HepG2 (cell line): Measurements from ENCODE around the gene C20orf204. TPM values are rescaled to one million over a fixed set of nuclear protein-coding genes. Genes with fewer than 3 reads are reported as not detected.
A peak's percentile ranks its signal among the peaks of the same experiment; 100 is the strongest.

Experiments used
- HMGXB3 ChIP-seq: sonication (generic); formaldehyde crosslinking; IDR thresholded peaks from 2 replicates; pipeline ENCODE4 v1.4.0; 2020; ENCODE audit warnings: missing genetic modification reagents, borderline replicate concordance
- KLF16 ChIP-seq, 2 experiments: sonication (generic) in 1 of 2; formaldehyde crosslinking in 1 of 2; IDR thresholded peaks; 2 replicates each; pipeline versions ENCODE4 v1.6.1 to v1.8.0; 2016 to 2023; ENCODE audit warnings: missing genetic modification reagents in 2 of 2, missing compliant biosample characterization in 1 of 2
- ZC3H13 ChIP-seq: sonication (generic); formaldehyde crosslinking; IDR thresholded peaks from 2 replicates; pipeline ENCODE4 v1.8.1; 2023; ENCODE audit warnings: mild to moderate bottlenecking, missing genetic modification reagents, moderate library complexity
- ZNF687 ChIP-seq: sonication (generic); formaldehyde crosslinking; IDR thresholded peaks from 2 replicates; pipeline ENCODE4 v1.5.1; 2020; ENCODE audit warnings: mild to moderate bottlenecking, missing genetic modification reagents, moderate library complexity
- polyA plus RNA-seq, 8 experiments: library from polyadenylated mRNA; depleted of rRNA in 3 of 8; stranded (reverse) in 7 of 8; unstranded in 1 of 8; fragments of >200 nt; fragmentation: Illumina TruSeq in 4 of 8; extraction: Trizol in 4 of 8; gene quantifications; 2 replicates each; pipeline versions ENCODE4 v1.2.1 to v1.2.3, GENCODE V29; 2011 to 2016; ENCODE audit warnings: low read depth in 4 of 8, missing spikeins in 1 of 8, mixed read lengths in 1 of 8; ENCODE audit not compliant: insufficient read depth in 1 of 8
- total RNA-seq, 5 experiments: library from RNA; depleted of rRNA; stranded (reverse); fragments of >200 nt; fragmentation: Illumina TruSeq; extraction: Trizol; gene quantifications; 2 replicates each; pipeline ENCODE4 v1.2.3, GENCODE V29; 2016; ENCODE audit warnings: low read depth in 1 of 5

Gene C20orf204
- total and polyA plus RNA-seq, 2 of the 13 experiments (the other 11 are each of a cell fraction or from before 2014, with no cell fraction given), result 22.1 to 80.0 TPM

GRCh38 chr20:64041781-64042053 lies 5.7 kb downstream of the C20orf204 start (continued):
- TF ChIP-seq ZC3H13 (CRISPR knock-in tag), result peak; percentile 12; the same call in 1 of the 2 replicates
- 0 out of 2 replicates have a peak, but pooled peaks have one; percentile 22 for TF ChIP-seq ZNF687 (CRISPR knock-in tag)
- TF ChIP-seq HMGXB3, result no peak
- peak in 1 of 2 experiments; percentile 84; a peak in 1 of 4 replicates for TF ChIP-seq KLF16 (CRISPR knock-in tag; IDR thresholded peaks at IDR 0.05)
